Activated CD8-positive, alpha-beta memory T cell treated with anti-CD3 and anti-CD28 coated beads for 48 hours (primary cell): ENCODE results near the gene LRRC36.
"Not testable (repeated sequence)": the region's sequence is repeated elsewhere in the genome, so short reads cannot be mapped to it uniquely, and the experiment has no call there.

Experiments used
- DNase-seq, 3 experiments: peaks; one replicate each; pipeline ENCODE4 v3.0.0-alpha.2; 2020; ENCODE audit warnings: low read depth in 2 of 3, low spot score in 2 of 3

LRRC36 gene

GRCh38 chr16:67345401-67345800, 18.8 kb downstream of the LRRC36 start:
- no peak for DNase-seq

GRCh38 chr16:67346341-67346740, 19.7 kb downstream of the LRRC36 start:
- DNase-seq = no peak

- no peak for DNase-seq
Measured at GRCh38 chr16:67349172-67349571, 22.6 kb downstream of the LRRC36 start.

GRCh38 chr16:67350324-67350723, 23.7 kb downstream of the LRRC36 start:
- no peak for DNase-seq

DNA sequence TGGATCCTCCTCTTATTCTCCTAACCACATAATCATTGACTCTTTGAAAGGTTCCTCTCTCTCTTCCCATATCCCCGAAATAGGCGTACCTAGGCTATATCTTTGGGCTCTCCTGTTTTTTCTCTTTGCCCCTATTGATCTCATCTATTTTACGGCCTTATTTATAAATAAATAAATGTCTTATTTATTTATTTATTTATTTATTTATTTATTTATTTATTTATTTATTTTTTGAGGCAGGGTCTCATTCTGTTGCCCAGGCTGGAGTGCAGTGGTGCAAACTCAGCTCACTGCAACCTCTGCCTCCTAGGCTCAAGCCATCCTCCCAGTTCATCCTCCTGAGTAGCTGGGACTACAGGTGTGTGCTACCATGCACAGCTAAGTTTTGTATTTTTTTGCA, 25.8 kb downstream of the LRRC36 start:
- not testable (repeated sequence) for DNase-seq

- no peak for DNase-seq
Measured at GRCh38 chr16:67356396-67356795, 29.8 kb downstream of the LRRC36 start.

GRCh38 chr16:67357561-67357960, 30.9 kb downstream of the LRRC36 start:
- no peak for DNase-seq

GRCh38 chr16:67359540-67360269, 33.1 kb downstream of the LRRC36 start:
- not testable (repeated sequence) for DNase-seq

GRCh38 chr16:67361038-67361437, 34.4 kb downstream of the LRRC36 start:
- DNase-seq = no peak

DNA sequence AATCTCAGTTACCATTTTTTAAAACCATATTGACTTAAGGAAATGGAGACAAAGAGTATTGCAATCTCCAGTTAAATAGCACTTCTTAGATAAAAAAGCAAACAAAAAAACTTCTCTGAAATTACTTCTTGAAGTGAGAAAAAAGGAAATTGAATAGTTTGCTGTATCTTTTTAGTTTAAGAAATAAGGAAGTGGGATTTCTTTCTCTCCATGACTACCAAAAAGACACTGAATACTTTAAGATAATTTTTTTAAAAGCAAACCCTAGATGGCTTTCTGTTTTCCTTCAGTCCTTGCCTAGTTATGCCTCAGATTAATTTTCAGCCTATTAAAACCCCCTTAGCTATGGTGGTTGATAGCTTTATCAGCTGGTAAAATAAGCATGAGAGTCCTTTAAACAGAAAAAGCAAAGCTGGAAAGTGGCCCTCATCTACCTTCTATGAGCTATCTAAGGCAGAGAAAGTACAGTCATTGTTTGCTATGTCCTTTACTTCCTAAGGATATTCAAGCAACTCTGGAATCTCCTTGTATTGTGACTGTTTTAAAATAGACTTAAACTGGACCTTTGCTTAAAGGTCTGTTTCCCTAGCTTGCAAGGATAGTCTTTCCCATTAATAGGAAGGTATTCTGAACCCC, 38.1 kb downstream of the LRRC36 start:
- DNase-seq = no peak

- no peak for DNase-seq
Measured at GRCh38 chr16:67370661-67371060, 44.0 kb downstream of the LRRC36 start.

- DNase-seq = no peak
Measured at GRCh38 chr16:67372664-67373063, 46.0 kb downstream of the LRRC36 start.

DNA sequence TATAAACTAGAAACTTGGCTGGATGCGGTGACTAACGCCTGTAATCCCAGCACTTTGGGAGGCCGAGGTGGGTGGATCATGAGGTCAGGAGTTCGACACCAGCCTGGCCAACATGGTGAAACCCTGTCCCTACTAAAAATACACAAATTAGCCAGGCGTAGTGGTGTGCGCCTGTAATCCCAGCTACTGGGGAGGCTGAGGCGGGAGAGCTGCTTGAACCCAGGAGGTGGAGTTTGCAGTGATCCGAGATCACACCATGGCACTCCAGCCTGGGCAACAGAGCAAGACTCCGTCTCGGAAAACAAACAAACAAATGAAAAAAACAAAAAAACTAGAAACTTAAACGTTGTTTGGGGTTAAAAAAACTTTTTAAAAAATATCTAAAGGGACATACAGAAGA, 49.4 kb downstream of the LRRC36 start:
- DNase-seq = not testable (repeated sequence)

GRCh38 chr16:67378642-67379041, 52.0 kb downstream of the LRRC36 start:
- no peak for DNase-seq

DNA sequence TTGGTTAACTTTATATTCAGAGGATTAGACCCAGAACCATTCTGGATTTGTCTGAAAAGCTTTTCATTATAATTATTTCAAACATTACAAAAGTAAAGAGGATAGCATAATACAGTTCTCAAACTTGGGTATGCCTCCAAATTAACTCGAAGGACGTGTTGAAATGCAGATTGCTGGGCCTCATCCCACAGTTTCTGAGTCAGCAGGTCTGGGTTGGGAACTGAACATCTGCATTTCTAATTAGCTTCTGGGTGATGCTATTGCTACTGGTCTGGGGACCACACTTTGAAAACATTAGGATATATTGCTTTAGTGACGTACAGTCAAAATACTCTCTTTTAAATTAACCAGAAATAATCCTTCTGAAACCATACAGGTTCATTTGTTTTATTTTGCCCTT, 56.7 kb downstream of the LRRC36 start:
- no peak for DNase-seq

DNA sequence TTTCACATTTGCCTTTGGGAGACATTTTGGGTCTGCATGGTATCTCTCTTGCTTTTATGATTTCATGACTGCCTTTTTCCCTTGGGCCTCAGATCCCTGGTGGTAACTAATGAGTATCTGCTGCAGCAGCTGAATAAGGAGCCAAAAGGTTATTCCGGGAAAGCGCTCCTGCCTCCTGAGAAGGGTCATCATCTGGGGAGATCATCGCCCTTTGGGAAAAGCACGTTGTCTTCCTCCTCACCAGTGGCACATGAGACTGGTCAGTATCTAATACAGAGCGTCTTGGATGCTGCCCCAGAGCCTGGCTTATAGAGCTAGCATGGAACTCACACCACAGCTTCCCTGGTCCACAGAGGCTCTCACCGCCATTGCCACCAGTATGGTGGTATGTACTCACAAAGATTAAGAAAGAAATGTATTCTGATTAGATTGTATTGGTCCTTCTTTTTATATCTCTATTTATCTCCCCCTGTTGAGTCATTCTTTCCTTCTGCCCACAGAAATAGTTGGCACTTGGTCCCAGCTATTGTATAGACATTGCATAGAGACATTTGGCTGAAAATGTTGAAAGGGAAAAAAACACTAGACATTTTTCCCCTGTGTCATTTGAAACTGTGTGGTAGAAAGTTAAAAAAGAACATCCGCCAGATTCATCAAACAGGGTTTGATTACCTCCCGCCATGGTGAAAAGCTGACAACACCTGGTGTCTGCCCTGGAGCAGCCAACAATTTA, 58.3 kb downstream of the LRRC36 start:
- DNase-seq = no peak

DNA sequence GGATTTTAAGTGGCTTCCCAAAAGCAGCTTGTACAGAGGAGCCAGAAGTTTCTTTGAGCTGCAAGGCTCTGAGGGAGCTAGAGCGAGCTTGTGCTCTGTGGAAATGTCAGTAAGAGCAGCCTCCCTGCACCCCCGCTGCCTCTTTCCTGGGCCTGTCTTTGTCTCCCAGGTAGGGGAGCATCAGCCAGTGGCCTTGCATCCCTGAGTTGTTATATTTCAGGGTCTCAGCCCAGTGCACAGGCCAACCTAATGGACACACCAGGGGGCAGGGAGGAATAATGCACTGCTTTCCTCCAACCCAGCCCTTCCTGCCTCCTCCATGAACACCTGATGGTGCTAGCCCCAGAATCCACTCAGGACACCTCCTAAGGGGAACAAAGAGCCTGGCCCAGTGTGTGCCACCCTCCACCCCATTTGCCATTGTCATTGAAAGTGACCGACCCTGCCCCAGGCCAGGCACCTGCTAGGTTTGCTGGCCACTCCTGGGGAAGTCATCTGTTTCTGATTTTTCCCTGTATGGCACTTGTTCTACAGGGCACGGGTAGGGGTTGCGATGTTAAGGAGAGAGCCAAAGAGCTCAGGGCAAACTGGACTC, 60.3 kb downstream of the LRRC36 start:
- no peak for DNase-seq

DNA sequence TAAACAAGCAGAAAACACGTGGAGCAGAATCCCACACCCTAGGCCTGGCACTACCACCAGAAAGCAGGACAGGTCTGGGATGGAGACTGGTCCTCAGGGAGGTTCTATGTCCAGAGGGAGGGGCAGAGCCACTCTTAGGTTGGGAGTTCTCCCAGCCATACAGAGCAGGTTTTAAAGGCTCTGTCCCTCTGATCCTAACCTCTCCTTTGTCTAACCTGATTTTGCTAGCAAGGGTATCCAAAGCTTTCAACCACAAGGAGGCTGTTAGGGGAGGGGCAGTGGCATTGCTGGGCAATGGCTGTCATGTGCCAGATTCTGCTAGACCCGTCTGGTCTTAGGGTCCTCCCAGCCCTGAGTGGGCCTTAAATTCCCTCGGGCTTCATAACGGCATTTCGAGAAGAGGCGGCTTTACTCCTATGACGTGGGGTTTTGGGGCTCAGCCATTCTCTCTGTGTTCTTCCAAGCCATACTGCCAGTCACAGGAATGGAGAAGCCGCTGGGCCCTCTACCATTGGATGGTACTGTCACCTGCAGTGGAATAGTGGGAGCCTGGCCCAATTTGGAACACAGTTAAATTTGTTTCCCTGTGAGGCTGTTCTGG, 61.0 kb downstream of the LRRC36 start:
- no peak for DNase-seq

- DNase-seq = no peak
Measured at GRCh38 chr16:67388191-67388590, 61.6 kb downstream of the LRRC36 start.

DNA sequence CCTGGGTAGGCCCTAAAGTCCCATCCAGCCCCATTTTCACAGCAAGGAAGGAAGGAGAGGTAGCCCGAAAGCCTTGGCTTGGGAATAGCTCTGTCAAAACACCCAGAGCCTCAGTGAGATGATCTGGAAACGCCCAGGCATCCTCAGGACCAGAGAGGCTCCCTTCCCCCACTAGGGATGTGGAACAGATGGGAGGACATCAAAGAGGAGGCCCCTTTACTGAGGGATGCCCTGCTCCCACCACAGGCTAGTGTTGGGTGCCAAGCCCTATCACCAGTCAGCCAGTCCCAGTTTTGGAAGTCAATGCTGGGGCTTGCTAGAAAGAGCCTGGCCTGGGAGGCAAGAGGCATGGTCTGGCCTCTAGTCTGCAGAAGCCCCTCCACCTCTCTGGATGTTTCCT, 62.0 kb downstream of the LRRC36 start:
- DNase-seq = no peak
